HFF-Myc (cell line): ENCODE results near the gene TXNDC8.

Experiments
- DNase-seq: peaks from one replicate; pipeline ENCODE4 v3.0.0-alpha.2; 2011; ENCODE audit warnings: low read depth; ENCODE audit errors: extremely low read depth
- H3K4me3 ChIP-seq: replicated peaks from 2 replicates; pipeline ENCODE4 v1.5.1; 2011; ENCODE audit warnings: low read depth, mild to moderate bottlenecking, control low read depth, low read length
- CTCF ChIP-seq: IDR thresholded peaks from 2 replicates; pipeline ENCODE4 v1.5.1; 2012; ENCODE audit warnings: mild to moderate bottlenecking, low read depth, low read length, control low read depth; ENCODE audit errors: missing control alignments

The TXNDC8 gene

GRCh38 chr9:110270211-110270995 is 67.3 kb downstream of the TXNDC8 start:
- no peak for DNase-seq
- H3K4me3 ChIP-seq: no peak overlapping the region
- no peak for TF ChIP-seq CTCF

- TF ChIP-seq CTCF: no peak
- no peak overlapping the region for H3K4me3 ChIP-seq
- DNase-seq: no peak
These were observed 70.9 kb downstream of the TXNDC8 start for GRCh38 chr9:110266795-110267194.

GRCh38 chr9:110261632-110262031 is 76.0 kb downstream of the TXNDC8 start:
- no peak for TF ChIP-seq CTCF
- peak; percentile 33 for DNase-seq
- H3K4me3 ChIP-seq: no peak overlapping the region

GRCh38 chr9:110260911-110261310 is 76.8 kb downstream of the TXNDC8 start:
- H3K4me3 ChIP-seq: 0 out of 2 replicates have a peak overlapping the region, but pooled peaks have one; percentile 16
- TF ChIP-seq CTCF: no peak
- DNase-seq: peak; percentile 56

- TF ChIP-seq CTCF: no peak
- no peak for DNase-seq
- no peak overlapping the region for H3K4me3 ChIP-seq
These were observed 78.1 kb downstream of the TXNDC8 start for GRCh38 chr9:110259566-110259965.

- DNase-seq: no peak
- TF ChIP-seq CTCF: no peak
- no peak overlapping the region for H3K4me3 ChIP-seq
These were observed 79.0 kb downstream of the TXNDC8 start for GRCh38 chr9:110258690-110259091.

GRCh38 chr9:110257956-110258355 is 79.7 kb downstream of the TXNDC8 start:
- H3K4me3 ChIP-seq: peak overlapping the region; percentile 88
- no peak for DNase-seq
- no peak for TF ChIP-seq CTCF
